ENCODE data around the gene SLC39A11.

SLC39A11 gene

DNA sequence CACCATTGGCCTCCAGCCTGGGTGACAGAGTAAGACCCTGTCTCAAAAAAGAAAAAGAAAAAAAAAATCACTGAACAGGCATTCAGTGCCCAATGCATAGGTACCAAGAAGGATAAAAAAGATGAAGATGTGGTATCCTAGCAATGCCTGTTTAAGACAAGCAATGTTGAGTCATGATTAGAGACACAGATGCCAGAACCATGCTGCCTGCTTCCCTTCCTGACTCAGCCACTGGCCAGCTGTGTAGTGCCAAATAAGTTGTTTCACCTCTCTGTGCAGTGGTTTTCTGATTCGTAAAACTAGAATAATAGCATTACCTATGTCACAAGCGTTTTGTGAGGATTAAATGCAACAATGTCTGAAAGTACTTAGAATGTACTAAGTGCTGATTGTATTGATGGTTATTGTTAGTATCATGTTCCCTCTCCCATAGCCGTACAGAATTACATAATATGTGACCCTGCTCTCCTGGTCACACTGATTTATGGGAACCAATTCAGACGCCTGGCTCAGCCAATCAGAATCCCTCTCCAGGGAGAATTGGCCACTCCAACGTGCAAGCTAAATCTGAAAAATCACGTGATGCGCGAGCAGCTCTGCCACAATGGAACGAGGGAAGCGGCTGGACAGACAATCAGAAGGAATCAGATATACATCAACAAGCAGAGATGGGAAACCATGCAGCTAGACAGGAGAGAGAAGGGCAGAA is 241.9 kb downstream of the SLC39A11 start:
- H3K4ac ChIP-seq (ENCODE audit: low read depth in 1 of 2, low read length in 2 of 2), result no peak overlapping the region
- H2BK15ac ChIP-seq (ENCODE audit: low read depth, poor library complexity, severe bottlenecking), result no peak overlapping the region
- DNase-seq, result no peak
- no peaks in the 10 kb centered on the region for H3K9me3 ChIP-seq (ENCODE audit: control insufficient read depth, low read length)
- H3K18ac ChIP-seq (ENCODE audit: low read depth in 1 of 2, low read length in 2 of 2), result no peak overlapping the region
- no peak overlapping the region for H3K4me2 ChIP-seq (ENCODE audit: low read length, poor library complexity, severe bottlenecking)
- H3K9ac ChIP-seq (ENCODE audit: low read length), result no peak overlapping the region
- no peak overlapping the region for H3K23ac ChIP-seq (ENCODE audit: low read length in 2 of 2)
- H2AFZ ChIP-seq (ENCODE audit: low read depth, low read length), result no peak overlapping the region
- peaks cover 2% of the 10 kb centered on the region for H3K79me1 ChIP-seq (replicated peaks; ENCODE audit: low read length, poor library complexity, severe bottlenecking)
- H4K8ac ChIP-seq (ENCODE audit: low read length), result no peak overlapping the region
- no peak overlapping the region for H3K14ac ChIP-seq (ENCODE audit: low read length in 2 of 2)
- H3K4me3 ChIP-seq (ENCODE audit: insufficient read depth in 1 of 2, low read depth in 1 of 2, low read length in 2 of 2), result no peak overlapping the region
- H2BK12ac ChIP-seq (ENCODE audit: low read length in 2 of 2), result no peak overlapping the region
- no peak overlapping the region for H3K27ac ChIP-seq (ENCODE audit: low read length, poor library complexity, severe bottlenecking)
- no peak overlapping the region for H4K91ac ChIP-seq (ENCODE audit: low read length)
- no peaks in the 10 kb centered on the region for H3K36me3 ChIP-seq (ENCODE audit: control insufficient read depth in 1 of 2, insufficient read depth in 2 of 2, low read depth in 1 of 2, low read length in 2 of 2)
- no peak overlapping the region for H2AK5ac ChIP-seq (ENCODE audit: low read length, severe bottlenecking)
- no peaks in the 10 kb centered on the region for H3K4me1 ChIP-seq (ENCODE audit: control insufficient read depth, insufficient read depth, low read depth, low read length)
- no peak overlapping the region for H2BK120ac ChIP-seq (ENCODE audit: low read depth, low read length)
- WGBS, result 94% methylated on average over 9 of the region's 10 CpGs
- H3K27me3 ChIP-seq (ENCODE audit: control insufficient read depth in 1 of 2, insufficient read depth in 1 of 2, low read length in 2 of 2), result no peaks in the 10 kb centered on the region
- no peak overlapping the region for H2BK5ac ChIP-seq (ENCODE audit: low read depth, low read length, poor library complexity, severe bottlenecking)

DNA sequence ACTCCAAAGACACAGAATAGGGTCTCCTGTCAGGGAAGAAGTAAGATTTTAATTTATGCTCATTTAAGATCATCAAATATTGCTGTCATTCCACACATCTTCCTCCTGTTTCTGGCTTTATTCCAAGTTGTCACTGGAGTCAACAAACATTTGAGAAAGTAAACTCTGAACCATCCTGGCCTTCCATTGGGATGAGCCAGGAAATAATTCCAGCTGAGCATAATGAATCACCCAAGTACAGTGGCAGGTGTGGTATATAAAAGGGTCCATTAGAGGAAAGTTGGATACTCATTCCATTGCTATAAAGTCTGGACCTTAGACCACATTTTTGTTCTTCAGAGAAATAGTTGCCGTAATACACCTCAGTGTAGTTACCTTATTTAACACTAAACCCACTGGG is 246.1 kb downstream of the SLC39A11 start:
- no peaks in the 10 kb centered on the region for H3K79me1 ChIP-seq (replicated peaks; ENCODE audit: low read length, poor library complexity, severe bottlenecking)

GRCh38 chr17:72843591-72843990 is 248.9 kb downstream of the SLC39A11 start:
- H3K14ac ChIP-seq (ENCODE audit: low read length in 2 of 2), result no peak overlapping the region
- H3K27ac ChIP-seq (ENCODE audit: low read length, poor library complexity, severe bottlenecking), result no peak overlapping the region
- no peak overlapping the region for H3K18ac ChIP-seq (ENCODE audit: low read depth in 1 of 2, low read length in 2 of 2)
- no peak overlapping the region for H4K91ac ChIP-seq (ENCODE audit: low read length)
- no peaks in the 10 kb centered on the region for H3K4me1 ChIP-seq (ENCODE audit: control insufficient read depth, insufficient read depth, low read depth, low read length)
- no peak overlapping the region for H2AK5ac ChIP-seq (ENCODE audit: low read length, severe bottlenecking)
- H3K9ac ChIP-seq (ENCODE audit: low read length), result no peak overlapping the region
- H3K23ac ChIP-seq (ENCODE audit: low read length in 2 of 2), result no peak overlapping the region
- no peak overlapping the region for H4K8ac ChIP-seq (ENCODE audit: low read length)
- H3K79me1 ChIP-seq (replicated peaks; ENCODE audit: low read length, poor library complexity, severe bottlenecking), result no peaks in the 10 kb centered on the region
- no peak overlapping the region for H2BK12ac ChIP-seq (ENCODE audit: low read length in 2 of 2)
- no peak overlapping the region for H2BK15ac ChIP-seq (ENCODE audit: low read depth, poor library complexity, severe bottlenecking)
- H3K36me3 ChIP-seq (ENCODE audit: control insufficient read depth in 1 of 2, insufficient read depth in 2 of 2, low read depth in 1 of 2, low read length in 2 of 2), result no peaks in the 10 kb centered on the region
- H3K27me3 ChIP-seq (ENCODE audit: control insufficient read depth in 1 of 2, insufficient read depth in 1 of 2, low read length in 2 of 2), result no peaks in the 10 kb centered on the region
- H2BK5ac ChIP-seq (ENCODE audit: low read depth, low read length, poor library complexity, severe bottlenecking), result no peak overlapping the region
- WGBS, result 80% methylated on average over 4 of the region's 6 CpGs
- no peak overlapping the region for H3K4me2 ChIP-seq (ENCODE audit: low read length, poor library complexity, severe bottlenecking)
- no peak overlapping the region for H2AFZ ChIP-seq (ENCODE audit: low read depth, low read length)
- H3K4me3 ChIP-seq (ENCODE audit: insufficient read depth in 1 of 2, low read depth in 1 of 2, low read length in 2 of 2), result no peak overlapping the region
- no peak overlapping the region for H3K4ac ChIP-seq (ENCODE audit: low read depth in 1 of 2, low read length in 2 of 2)
- H3K9me3 ChIP-seq (ENCODE audit: control insufficient read depth, low read length), result no peaks in the 10 kb centered on the region
- no peak overlapping the region for H2BK120ac ChIP-seq (ENCODE audit: low read depth, low read length)
- no peak for DNase-seq

More for the DNA sequence above, 246.1 kb downstream of the SLC39A11 start:
- H2BK5ac ChIP-seq (ENCODE audit: low read depth, low read length, poor library complexity, severe bottlenecking), result no peak overlapping the region
- H4K8ac ChIP-seq (ENCODE audit: low read length), result no peak overlapping the region
- no peaks in the 10 kb centered on the region for H3K27me3 ChIP-seq (ENCODE audit: control insufficient read depth in 1 of 2, insufficient read depth in 1 of 2, low read length in 2 of 2)
- no peak for DNase-seq
- no peak overlapping the region for H2AFZ ChIP-seq (ENCODE audit: low read depth, low read length)
- 100% methylated on average over 1 of the region's 1 CpG for WGBS
- no peaks in the 10 kb centered on the region for H3K9me3 ChIP-seq (ENCODE audit: control insufficient read depth, low read length)
- H3K23ac ChIP-seq (ENCODE audit: low read length in 2 of 2), result no peak overlapping the region
- H3K4me3 ChIP-seq (ENCODE audit: insufficient read depth in 1 of 2, low read depth in 1 of 2, low read length in 2 of 2), result no peak overlapping the region
- no peak overlapping the region for H2BK12ac ChIP-seq (ENCODE audit: low read length in 2 of 2)
- no peak overlapping the region for H3K27ac ChIP-seq (ENCODE audit: low read length, poor library complexity, severe bottlenecking)
- no peak overlapping the region for H3K4me2 ChIP-seq (ENCODE audit: low read length, poor library complexity, severe bottlenecking)
- H2BK15ac ChIP-seq (ENCODE audit: low read depth, poor library complexity, severe bottlenecking), result no peak overlapping the region
- H3K14ac ChIP-seq (ENCODE audit: low read length in 2 of 2), result no peak overlapping the region
- no peak overlapping the region for H3K18ac ChIP-seq (ENCODE audit: low read depth in 1 of 2, low read length in 2 of 2)
- no peak overlapping the region for H3K9ac ChIP-seq (ENCODE audit: low read length)
- no peak overlapping the region for H3K4ac ChIP-seq (ENCODE audit: low read depth in 1 of 2, low read length in 2 of 2)
- no peak overlapping the region for H2BK120ac ChIP-seq (ENCODE audit: low read depth, low read length)
- H4K91ac ChIP-seq (ENCODE audit: low read length), result no peak overlapping the region
- H3K4me1 ChIP-seq (ENCODE audit: control insufficient read depth, insufficient read depth, low read depth, low read length), result no peaks in the 10 kb centered on the region
- no peaks in the 10 kb centered on the region for H3K36me3 ChIP-seq (ENCODE audit: control insufficient read depth in 1 of 2, insufficient read depth in 2 of 2, low read depth in 1 of 2, low read length in 2 of 2)
- no peak overlapping the region for H2AK5ac ChIP-seq (ENCODE audit: low read length, severe bottlenecking)

- DNase-seq, result no peak
- H3K4me2 ChIP-seq (ENCODE audit: low read length, poor library complexity, severe bottlenecking), result no peak overlapping the region
- no peaks in the 10 kb centered on the region for H3K27me3 ChIP-seq (ENCODE audit: control insufficient read depth in 1 of 2, insufficient read depth in 1 of 2, low read length in 2 of 2)
- H2BK5ac ChIP-seq (ENCODE audit: low read depth, low read length, poor library complexity, severe bottlenecking), result no peak overlapping the region
- H3K4ac ChIP-seq (ENCODE audit: low read depth in 1 of 2, low read length in 2 of 2), result no peak overlapping the region
- no peak overlapping the region for H3K27ac ChIP-seq (ENCODE audit: low read length, poor library complexity, severe bottlenecking)
- no peak overlapping the region for H3K23ac ChIP-seq (ENCODE audit: low read length in 2 of 2)
- no peak overlapping the region for H2BK12ac ChIP-seq (ENCODE audit: low read length in 2 of 2)
- H2AK5ac ChIP-seq (ENCODE audit: low read length, severe bottlenecking), result no peak overlapping the region
- no peak overlapping the region for H3K14ac ChIP-seq (ENCODE audit: low read length in 2 of 2)
- H3K36me3 ChIP-seq (ENCODE audit: control insufficient read depth in 1 of 2, insufficient read depth in 2 of 2, low read depth in 1 of 2, low read length in 2 of 2), result no peaks in the 10 kb centered on the region
- no peak overlapping the region for H2AFZ ChIP-seq (ENCODE audit: low read depth, low read length)
- H3K18ac ChIP-seq (ENCODE audit: low read depth in 1 of 2, low read length in 2 of 2), result no peak overlapping the region
- H3K79me1 ChIP-seq (replicated peaks; ENCODE audit: low read length, poor library complexity, severe bottlenecking), result no peaks in the 10 kb centered on the region
- peaks cover 4% of the 10 kb centered on the region for H3K4me1 ChIP-seq (ENCODE audit: control insufficient read depth, insufficient read depth, low read depth, low read length)
- H3K9me3 ChIP-seq (ENCODE audit: control insufficient read depth, low read length), result no peaks in the 10 kb centered on the region
- H4K8ac ChIP-seq (ENCODE audit: low read length), result no peak overlapping the region
- no peak overlapping the region for H2BK15ac ChIP-seq (ENCODE audit: low read depth, poor library complexity, severe bottlenecking)
- no peak overlapping the region for H2BK120ac ChIP-seq (ENCODE audit: low read depth, low read length)
- H3K4me3 ChIP-seq (ENCODE audit: insufficient read depth in 1 of 2, low read depth in 1 of 2, low read length in 2 of 2), result no peak overlapping the region
- H3K9ac ChIP-seq (ENCODE audit: low read length), result no peak overlapping the region
- no peak overlapping the region for H4K91ac ChIP-seq (ENCODE audit: low read length)
Observed at GRCh38 chr17:72840019-72840418, 252.5 kb downstream of the SLC39A11 start.

Data from mesenchymal stem cell (in vitro differentiated cells and primary cell).